Astrocyte (in vitro differentiated cells and primary cell): Measurements from ENCODE around the gene ENTPD7.

Experiments used
- EZH2 ChIP-seq: IDR thresholded peaks from 2 replicates; pipeline ENCODE4 v1.6.1; 2012; ENCODE audit warnings: mild to moderate bottlenecking, low read length, inconsistent platforms; ENCODE audit not compliant: insufficient read depth
- TF ChIP-seq, protein P1 (sequence below): IDR thresholded peaks from 2 replicates; pipeline ENCODE4 v1.5.1; 2011; ENCODE audit warnings: low read depth, mild to moderate bottlenecking, inconsistent platforms, low read length, moderate library complexity; ENCODE audit not compliant: insufficient read depth

DNA sequence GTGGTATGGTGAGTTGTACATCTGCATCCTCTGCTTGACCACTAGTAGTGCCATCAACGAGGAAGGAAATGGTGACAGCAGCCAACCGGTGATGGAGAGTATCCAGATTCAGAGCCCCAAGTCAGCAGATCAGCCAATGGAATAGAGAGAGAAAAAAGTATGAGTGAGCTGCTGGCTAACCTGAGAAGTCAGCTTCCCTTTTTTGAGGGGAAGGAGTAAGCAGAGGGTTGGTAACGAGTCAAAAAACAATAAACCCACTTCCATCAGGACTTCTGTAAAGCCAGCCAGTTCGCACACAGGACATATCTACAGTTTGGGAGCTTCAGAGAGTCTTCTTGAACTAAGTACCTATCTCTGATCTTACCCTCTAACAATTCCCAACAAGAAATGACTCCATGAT is 48.0 kb upstream of the ENTPD7 start:
- TF ChIP-seq, protein P1, sequence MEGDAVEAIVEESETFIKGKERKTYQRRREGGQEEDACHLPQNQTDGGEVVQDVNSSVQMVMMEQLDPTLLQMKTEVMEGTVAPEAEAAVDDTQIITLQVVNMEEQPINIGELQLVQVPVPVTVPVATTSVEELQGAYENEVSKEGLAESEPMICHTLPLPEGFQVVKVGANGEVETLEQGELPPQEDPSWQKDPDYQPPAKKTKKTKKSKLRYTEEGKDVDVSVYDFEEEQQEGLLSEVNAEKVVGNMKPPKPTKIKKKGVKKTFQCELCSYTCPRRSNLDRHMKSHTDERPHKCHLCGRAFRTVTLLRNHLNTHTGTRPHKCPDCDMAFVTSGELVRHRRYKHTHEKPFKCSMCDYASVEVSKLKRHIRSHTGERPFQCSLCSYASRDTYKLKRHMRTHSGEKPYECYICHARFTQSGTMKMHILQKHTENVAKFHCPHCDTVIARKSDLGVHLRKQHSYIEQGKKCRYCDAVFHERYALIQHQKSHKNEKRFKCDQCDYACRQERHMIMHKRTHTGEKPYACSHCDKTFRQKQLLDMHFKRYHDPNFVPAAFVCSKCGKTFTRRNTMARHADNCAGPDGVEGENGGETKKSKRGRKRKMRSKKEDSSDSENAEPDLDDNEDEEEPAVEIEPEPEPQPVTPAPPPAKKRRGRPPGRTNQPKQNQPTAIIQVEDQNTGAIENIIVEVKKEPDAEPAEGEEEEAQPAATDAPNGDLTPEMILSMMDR = no peak
- TF ChIP-seq EZH2 = no peak
